GM21528 (cell line): ENCODE measurements around the gene RHBDD3.

Experiments used
- ATAC-seq: cut with Tn5 transposase; IDR thresholded peaks from one replicate; pipeline ENCODE4 v1.9.1; 2021; ENCODE audit warnings: mild to moderate bottlenecking, moderate library complexity; ENCODE audit not compliant: unreplicated experiment, low FRiP score

The RHBDD3 gene

DNA sequence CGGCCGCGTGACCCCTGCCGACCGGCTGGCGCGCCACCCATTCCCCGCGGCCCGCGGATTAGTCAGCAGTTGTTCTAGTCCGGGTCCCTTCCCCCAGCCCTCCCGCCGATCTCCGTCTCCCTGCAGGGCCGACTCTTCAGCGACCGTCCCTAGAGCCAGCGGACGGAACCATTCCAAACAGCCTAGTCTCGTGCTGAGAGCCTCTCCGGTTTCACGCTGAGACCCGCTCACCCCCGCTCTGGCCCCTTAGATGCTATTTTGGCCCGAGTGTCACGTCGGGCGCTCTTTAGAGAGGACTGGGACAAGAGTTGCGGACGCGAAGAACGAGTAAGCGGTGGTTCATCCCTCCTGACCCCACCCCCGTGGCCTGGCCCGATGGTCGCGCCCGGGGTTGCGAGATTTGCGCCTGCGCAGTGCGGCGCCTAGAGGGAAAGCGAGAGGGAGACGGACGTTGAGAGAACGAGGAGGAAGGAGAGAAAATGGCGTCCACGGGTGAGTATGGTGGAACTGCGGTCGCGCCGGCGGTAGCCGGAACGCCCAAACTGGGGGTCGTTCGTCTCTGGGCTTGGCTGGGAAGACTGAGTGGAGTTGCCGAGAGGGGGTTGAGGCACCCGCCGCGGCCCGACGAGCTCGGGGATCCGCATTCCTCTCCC lies at the start of gene RHBDD3, which contains the start of gene EWSR1:
RHBDD3 (minus strand) TSS at position 124 of the 653 bp plus-strand sequence. CDS start 2,355 bp downstream, outside the sequence.
EWSR1 (plus strand) TSS at position 411 of the 653 bp plus-strand sequence; CDS start at position 480, 69 bp downstream.
- ATAC-seq = peak; percentile 76

DNA sequence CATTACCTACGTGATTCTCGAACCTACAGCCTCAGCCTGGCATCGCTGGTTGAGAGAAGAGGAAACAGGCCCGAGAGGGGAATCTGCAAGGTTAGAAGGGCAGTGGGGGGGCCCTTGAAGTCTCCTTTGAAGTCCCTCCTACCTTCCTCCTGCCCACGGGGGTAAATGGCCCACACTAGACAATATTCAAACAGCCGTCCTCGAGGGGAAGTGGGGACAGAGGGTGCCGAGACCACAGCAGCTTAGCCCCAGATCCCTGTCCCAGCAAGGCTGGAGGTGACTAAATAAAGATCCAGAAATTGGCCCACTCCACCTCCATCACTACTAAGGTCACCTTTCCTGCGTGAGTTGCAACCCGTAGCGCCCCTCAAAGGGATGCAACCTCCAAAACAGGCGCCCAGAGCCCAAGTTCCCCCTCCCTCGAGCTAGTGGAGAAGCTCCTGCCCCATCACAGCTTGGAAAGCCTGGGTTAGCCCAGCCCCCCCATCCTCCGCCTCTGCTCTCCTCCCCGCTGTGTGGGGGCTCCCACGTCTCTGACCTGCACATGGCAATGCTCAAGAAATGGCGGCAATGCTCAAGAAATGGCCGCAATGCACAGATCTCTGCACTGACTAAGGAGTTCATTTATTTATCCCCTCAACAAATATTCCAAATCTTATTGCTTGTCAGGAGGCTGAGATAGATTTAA lies 48.5 kb upstream of the RHBDD3 start:
- no peak for ATAC-seq

DNA sequence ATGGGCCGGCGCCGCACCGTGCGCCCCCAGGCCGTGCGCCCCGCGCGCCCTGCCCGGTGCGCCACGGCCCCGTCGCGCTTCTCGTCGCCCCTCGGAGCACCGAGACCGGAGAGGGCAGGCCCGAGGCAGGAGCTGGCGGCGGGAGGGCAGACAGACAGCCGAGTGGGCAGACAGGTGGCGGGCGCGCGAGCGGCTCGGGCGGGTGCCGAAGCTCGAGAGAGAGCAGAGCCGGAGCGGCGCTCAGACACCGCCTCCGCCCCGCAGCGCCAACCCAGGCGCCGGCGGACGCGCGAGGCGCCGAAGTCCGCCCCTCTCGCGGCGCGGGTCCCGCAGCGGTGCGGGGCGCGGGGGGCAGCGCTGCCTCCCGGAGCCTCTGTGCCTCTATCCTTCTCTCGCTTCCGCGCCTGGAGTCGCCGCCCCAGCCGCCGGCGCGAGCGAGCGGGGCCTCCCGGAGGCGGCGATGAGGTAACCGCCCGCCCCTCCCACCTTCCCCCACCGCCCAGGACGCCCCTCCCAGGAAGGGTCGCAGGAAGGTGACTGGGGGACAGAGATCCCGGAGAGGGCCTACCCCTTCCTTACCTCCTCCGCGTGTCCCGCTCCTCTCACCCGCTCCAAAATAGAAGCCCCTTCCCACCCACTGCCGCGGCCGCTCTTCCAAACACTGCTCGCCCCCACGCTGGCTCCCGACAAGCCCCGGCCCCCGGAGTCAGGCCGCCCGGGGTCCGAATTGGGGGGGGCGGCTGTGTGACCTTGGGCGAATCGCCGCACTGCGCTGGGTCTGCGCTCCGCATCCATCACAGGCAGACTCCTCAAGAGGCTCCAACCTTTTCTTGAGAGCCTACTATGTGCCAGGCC lies 47.7 kb upstream of the RHBDD3 start, which contains the start of gene RASL10A:
RASL10A (minus strand) TSS at position 412 of the 855 bp plus-strand sequence. CDS start 451 bp downstream, outside the sequence.
- no peak for ATAC-seq

DNA sequence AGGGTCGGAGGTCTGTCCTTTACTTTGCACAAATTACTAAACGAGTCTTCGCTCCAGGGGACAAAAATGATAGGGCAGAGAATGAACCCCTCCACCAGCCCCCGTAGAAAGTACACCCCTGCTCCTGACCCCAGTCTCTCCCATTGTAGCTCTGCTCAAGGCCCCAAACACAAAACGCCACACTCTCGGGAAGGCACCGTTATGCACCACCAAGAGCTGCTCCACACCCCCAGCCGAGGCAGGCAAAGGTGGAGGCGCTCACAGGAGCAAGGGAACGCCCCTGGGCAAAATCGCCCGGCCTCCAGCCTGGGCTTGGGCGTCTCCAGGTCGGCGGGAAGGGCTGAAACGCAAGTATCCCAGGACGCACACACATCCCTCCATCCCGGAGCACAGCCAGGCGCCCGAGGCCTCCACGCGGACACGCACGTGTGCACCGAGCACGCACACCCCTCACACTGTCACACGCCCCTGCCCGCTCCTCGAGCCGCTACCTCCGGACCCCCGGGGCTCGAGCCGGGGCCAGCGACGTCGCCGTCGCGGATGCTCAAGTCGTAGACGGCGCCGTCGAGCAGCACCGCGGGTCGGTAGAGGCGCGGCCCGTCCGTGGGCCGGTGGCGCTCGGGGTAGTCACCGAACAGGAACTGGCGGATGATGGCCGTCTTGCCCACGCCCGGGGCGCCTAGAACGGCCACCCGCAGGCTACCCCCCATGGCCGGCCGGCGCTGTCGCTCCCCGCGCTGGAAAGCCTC lies 46.9 kb upstream of the RHBDD3 start:
- no peak for ATAC-seq

DNA sequence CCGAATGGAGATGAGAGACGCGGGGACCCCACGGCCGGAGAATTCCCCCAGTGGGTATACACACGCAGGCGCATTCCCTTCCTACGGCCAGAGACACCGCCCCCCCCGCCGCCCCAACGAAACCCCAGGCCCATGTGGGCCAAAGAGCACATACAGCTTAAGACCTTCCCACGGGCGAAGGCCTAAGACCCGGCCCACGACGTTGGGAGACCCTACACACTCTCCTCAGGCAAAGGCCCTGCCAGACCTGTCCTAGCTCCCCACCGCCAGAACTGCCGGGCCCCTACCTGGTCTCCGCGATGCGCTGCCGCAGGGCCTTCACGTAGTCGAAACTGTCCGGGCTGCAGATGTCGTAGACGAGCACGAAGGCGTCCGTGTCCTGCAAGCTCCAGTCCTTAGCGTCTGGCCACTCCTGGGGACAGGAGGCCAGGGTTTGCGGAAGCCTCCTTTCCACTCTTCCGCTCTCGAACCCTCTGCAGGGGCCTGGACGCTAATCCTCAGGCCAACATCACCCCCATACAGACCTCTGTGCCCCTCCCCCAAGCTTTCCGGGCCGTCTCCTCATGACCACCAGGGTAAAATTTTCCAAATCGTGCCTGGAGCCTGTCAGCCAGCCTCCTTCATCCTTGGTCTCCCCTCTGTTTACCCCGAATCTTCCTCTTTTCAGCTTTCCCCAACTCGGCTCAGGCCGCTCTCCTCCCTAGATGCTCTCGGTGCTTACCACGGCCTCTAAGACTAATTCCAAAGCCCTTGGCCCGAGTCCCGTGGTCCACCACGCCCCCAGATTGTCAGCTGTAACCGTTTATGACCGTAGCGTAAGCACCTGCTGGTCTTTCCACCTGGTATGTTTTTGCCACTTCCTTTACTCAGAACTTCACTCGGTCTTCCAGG lies 46.0 kb upstream of the RHBDD3 start:
- no peak for ATAC-seq

DNA sequence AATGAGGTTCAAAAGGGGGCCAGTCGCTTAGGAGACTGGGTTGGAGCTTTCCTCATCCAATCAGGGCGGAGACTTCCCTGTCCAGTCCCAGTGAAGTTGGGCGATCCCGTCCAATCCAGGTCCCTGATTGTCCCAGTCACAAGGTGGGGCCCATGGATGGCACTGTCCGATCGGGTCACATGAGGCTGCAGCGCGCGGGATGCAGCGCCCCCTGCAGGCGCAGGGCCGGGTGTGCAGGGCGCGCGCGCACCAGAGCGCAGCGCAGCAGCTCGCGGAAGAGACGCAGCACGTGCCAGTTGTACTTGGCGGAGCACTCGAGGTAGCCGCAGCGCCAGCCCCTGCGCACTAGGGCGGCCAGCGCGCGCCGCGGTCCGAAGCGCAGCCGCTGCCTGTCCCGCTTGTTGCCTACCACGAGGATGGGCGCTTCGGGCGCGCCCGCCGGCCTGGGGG lies 45.4 kb upstream of the RHBDD3 start:
- ATAC-seq = no peak

DNA sequence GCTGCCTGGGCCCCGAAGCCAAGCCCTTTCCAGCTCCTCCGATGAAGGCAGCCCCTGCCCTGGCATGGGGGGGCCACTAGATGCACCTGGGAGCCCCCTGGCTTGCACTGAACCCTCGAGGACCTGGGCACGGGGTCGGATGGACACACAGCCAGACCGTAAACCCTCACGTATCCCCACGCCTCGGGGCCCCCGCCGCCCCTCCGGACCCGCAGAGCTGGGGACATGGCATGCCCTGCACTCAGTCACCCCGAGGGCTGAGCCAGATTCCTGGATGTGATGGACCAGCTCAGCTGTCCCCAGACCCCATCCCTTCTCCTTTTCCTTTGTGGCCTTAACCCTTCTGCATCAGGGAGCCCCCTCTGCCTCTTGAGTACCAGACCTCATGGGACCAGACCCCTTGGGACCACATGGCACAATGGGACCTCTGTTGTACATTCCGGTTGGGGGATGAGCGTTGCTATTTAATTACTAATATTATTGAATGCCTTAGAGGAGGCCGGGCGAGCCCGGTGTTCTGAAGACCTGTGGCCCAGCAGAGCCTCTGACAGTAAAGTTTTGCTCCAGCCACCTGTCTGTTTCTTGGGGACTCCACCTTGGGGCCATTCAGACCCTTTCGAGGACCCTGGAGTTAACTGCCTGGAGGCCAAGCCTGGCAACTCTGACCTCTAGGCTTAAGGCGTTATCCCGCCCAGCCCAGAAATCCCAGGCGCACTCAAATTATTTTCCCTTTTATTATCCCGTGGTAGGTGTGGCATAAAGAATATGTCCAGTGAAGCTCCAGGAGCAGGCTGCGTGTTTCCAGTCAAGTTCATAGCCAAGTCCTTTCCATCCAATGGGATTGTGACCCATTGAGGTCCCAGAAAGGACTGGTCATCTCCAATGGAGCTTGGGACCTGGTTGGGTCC lies 44.7 kb upstream of the RHBDD3 start:
- ATAC-seq = no peak

DNA sequence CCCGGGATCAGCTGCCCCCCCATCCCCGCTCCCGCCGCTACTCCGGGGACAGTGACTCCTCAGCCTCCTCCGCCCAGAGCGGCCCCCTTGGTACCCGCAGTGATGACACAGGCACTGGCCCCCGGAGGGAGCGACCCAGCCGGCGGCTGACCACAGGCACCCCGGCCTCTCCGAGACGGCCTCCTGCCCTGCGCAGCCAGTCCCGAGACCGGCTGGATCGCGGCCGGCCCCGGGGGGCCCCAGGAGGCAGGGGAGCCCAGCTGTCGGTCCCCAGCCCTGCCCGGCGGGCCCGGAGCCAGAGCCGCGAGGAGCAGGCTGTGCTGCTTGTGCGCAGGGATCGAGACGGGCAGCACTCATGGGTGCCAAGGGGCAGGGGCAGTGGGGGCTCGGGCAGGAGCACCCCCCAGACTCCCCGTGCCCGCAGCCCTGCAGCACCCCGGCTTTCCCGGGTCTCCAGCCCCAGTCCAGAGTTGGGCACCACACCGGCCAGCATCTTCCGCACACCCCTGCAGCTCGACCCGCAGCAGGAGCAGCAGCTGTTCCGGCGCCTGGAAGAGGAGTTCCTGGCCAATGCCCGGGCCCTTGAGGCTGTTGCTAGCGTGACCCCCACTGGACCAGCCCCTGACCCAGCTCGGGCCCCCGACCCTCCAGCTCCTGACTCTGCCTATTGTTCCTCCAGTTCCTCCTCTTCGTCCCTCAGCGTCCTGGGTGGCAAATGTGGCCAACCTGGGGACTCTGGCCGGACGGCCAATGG lies 43.9 kb upstream of the RHBDD3 start:
- no peak for ATAC-seq

DNA sequence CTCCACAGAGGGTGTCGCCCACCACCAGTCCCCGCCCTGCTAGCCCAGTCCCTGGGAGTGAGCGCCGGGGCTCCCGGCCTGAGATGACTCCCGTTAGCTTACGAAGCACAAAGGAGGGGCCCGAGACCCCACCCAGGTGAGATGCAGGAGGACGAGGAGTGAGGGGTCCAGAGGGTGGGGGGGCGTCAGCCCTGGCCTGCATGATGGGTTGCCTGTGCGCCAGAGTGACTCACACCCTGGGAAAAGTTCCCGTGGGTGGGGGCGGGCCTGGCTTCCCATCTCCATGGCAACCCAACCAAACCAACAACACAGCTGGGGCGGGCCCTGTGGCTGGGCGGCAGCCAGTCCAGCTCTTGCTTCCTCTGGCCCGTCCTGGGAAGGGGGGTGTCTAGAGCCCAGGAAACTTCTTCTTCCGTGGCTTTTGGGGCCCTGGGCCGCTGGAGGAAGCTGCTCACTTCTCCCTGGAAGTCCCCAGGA lies 43.1 kb upstream of the RHBDD3 start:
- ATAC-seq = no peak

DNA sequence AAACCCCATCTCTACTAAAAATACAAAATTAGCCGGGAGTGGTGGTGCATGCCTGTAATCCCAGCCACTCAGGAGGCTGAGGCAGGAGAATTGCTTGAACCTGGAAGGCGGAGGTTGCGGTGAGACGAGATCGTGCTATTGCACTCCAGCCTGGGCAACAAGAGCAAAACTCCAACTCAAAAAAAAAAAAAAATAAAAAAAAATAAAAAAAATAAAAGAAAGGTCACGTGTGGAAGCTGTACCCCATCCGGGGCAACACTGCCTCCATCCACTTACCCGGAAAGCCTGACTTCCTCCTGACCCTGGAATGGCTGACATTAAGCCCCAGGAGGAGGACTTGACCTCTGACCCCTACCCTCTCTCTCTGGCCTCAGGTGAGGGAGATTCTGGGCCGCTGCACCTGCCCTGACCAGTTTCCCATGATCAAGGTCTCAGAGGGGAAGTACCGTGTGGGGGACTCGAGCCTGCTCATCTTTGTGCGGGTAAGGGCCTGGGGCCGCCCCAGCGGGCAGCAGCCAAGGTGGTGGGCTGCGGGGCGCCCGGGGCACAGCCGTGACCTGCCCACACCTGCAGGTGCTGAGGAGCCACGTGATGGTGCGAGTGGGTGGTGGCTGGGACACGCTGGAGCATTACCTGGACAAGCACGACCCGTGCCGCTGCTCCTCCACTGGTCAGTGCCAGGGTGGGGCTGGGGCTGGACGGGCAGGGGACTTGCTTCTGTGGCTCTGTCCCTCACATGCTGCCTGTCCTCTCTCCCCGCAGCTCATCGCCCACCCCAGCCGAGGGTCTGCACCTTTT lies 42.5 kb upstream of the RHBDD3 start:
- no peak for ATAC-seq

DNA sequence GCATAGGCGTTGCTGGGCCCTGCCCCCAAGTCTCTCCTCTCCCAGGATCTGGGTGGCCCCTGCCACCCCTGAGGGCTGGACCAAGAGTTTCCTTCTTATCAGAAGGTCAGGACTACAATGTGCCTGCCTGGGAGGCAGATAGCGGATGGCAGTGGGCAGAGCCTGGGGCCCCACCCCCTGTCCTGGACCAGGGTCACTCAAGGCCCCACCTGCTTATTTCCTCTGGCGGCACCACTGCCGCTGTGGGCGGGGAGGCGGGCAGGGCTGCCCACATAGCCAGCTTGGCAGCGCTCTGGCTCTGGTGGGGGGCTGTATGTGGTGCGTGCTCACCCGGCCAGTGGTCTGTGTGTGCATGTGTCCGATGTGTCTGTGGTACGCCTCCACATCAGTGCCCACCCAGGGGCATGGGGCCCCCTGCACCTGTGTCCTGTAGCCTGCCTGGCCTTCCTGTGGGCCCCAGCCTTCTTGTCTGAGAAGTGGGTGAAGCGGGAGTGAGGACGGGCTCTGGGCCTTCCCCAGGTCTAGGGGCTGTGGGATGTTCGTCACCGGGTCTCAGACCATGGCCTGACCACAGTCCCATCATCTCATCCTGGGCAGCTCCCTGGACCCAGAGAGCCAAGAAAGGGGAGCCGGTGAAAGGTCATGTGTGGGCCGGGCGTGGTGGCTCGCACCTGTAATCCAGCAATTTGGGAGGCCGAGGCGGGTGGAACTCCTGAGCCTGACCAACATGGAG lies 41.7 kb upstream of the RHBDD3 start:
- no peak for ATAC-seq

DNA sequence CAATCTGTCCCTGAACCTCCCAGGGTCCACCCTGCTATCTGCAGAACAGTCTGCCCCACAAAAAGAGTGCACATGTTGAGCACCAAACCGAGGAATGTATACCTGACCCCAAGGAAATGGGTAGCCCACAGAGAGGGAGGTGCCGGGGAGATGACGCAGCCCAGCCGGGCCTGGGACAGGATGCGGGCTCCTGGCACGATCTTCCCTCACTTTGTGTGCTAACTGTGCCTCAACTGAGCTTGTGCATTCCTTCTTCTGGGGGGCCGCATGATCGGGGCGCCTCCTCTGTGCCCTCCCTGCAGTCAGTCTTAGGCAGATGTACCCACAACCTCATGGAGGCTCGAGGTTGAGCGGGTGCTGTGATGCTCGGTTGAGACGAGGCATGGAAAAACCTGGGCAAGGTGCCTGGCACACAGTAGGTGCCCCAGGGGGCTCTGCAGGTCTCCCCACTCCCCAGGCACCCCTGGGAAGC lies 41.0 kb upstream of the RHBDD3 start:
- ATAC-seq = no peak

DNA sequence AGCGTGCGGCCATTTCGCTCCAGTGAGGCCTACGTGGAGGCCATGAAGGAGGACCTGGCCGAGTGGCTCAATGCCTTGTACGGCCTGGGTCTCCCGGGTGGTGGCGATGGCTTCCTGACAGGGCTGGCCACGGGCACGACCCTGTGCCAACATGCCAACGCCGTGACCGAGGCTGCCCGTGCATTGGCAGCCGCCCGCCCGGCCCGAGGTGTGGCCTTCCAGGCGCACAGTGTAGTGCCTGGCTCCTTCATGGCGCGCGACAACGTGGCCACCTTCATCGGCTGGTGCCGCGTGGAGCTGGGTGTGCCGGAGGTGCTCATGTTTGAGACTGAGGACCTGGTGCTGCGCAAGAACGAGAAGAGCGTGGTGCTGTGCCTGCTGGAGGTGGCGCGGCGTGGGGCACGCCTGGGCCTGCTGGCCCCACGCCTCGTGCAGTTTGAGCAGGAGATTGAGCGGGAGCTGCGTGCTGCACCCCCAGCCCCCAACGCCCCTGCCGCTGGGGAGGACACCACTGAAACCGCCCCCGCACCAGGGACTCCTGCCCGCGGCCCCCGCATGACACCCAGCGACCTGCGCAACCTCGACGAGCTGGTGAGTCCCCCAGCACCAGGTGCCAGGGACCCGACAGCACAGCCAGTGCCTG lies 40.5 kb upstream of the RHBDD3 start:
- no peak for ATAC-seq

DNA sequence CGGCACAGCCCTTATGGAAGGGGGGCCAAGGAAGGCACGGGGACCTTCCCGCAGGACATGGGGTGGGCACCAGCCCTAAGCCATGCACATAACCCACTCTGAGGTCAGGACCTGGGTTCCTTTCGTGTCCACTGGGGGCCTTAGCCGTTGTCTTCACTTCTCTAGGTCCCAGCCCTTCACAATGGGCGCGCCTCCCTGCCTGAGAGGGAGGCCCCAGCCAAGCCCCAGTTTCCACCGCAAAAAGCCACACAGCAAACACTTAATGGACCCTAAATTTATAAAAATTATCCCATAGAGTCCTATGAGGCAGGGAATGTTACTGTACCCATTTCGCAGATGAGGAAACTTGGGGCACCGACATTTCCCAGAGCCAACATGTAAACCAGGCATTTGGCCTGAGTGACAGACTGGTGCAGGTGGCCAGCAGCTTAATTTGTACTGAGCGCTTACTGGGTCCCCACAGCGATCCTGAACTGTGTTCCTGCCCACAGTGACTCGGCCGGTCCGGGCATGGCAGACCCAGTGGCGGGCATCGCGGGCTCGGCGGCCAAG lies 39.9 kb upstream of the RHBDD3 start:
- ATAC-seq = no peak
